Mesothelial cell of epicardium (in vitro differentiated cells): ENCODE results near the gene LAMB3. TPM values are rescaled to one million over a fixed set of nuclear protein-coding genes. Genes with fewer than 3 reads are reported as not detected.

Experiments used
- DNase-seq, 2 experiments: peaks; one replicate each; pipeline ENCODE4 v3.0.0; 2021; ENCODE audit warnings: low spot score in 2 of 2; ENCODE audit not compliant: unreplicated experiment in 2 of 2
- H3K27ac Mint-ChIP-seq: 2 replicates; pipeline ENCODE4 v1.8.0; 2021; ENCODE audit warnings: mixed read lengths
- H3K27me3 Mint-ChIP-seq: 2 replicates; pipeline ENCODE4 v1.8.0; 2021; ENCODE audit warnings: low read depth, mixed read lengths
- H3K36me3 Mint-ChIP-seq: 2 replicates; pipeline ENCODE4 v1.8.0; 2021; ENCODE audit warnings: mixed read lengths
- H3K4me1 Mint-ChIP-seq: 2 replicates; pipeline ENCODE4 v1.8.0; 2021; ENCODE audit warnings: mixed read lengths
- H3K4me3 Mint-ChIP-seq: 2 replicates; pipeline ENCODE4 v1.8.0; 2021; ENCODE audit warnings: mild to moderate bottlenecking, moderate library complexity, mixed read lengths
- H3K9me3 Mint-ChIP-seq: 2 replicates; pipeline ENCODE4 v1.8.0; 2021; ENCODE audit warnings: mixed read lengths
- microRNA-seq: library from miRNA; unstranded; fragments of <30 nt; microRNA quantifications from one replicate; pipeline ENCODE4 v1.2.0, GENCODE V29; 2021; ENCODE audit warnings: inconsistent platforms, mixed read lengths
- total RNA-seq: library from RNA; stranded (reverse); gene quantifications from 3 replicates; pipeline ENCODE4 v1.2.1, GENCODE V29; 2021
- TF ChIP-seq, protein P1 (sequence below): fragments of 200-600 bp; sonication (generic); IDR thresholded peaks from one replicate; pipeline ENCODE4 v1.5.0; 2021; ENCODE audit warnings: antibody characterized with exemption; ENCODE audit not compliant: unreplicated experiment

The LAMB3 gene
- total RNA-seq, 1 donor from 2014 or later: 34.7 TPM

GRCh38 chr1:209570743-209571142 is 81.5 kb downstream of the LAMB3 start:
- no peak overlapping the region for H3K27ac Mint-ChIP-seq
- H3K4me1 Mint-ChIP-seq: peaks cover 23% of the 10 kb centered on the region
- no peaks in the 10 kb centered on the region for H3K36me3 Mint-ChIP-seq
- H3K9me3 Mint-ChIP-seq: no peaks in the 10 kb centered on the region
- DNase-seq: no peak
- H3K4me3 Mint-ChIP-seq: no peak overlapping the region
- peaks cover 58% of the 10 kb centered on the region for H3K27me3 Mint-ChIP-seq
- TF ChIP-seq, protein P1, sequence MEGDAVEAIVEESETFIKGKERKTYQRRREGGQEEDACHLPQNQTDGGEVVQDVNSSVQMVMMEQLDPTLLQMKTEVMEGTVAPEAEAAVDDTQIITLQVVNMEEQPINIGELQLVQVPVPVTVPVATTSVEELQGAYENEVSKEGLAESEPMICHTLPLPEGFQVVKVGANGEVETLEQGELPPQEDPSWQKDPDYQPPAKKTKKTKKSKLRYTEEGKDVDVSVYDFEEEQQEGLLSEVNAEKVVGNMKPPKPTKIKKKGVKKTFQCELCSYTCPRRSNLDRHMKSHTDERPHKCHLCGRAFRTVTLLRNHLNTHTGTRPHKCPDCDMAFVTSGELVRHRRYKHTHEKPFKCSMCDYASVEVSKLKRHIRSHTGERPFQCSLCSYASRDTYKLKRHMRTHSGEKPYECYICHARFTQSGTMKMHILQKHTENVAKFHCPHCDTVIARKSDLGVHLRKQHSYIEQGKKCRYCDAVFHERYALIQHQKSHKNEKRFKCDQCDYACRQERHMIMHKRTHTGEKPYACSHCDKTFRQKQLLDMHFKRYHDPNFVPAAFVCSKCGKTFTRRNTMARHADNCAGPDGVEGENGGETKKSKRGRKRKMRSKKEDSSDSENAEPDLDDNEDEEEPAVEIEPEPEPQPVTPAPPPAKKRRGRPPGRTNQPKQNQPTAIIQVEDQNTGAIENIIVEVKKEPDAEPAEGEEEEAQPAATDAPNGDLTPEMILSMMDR: no peak

DNA sequence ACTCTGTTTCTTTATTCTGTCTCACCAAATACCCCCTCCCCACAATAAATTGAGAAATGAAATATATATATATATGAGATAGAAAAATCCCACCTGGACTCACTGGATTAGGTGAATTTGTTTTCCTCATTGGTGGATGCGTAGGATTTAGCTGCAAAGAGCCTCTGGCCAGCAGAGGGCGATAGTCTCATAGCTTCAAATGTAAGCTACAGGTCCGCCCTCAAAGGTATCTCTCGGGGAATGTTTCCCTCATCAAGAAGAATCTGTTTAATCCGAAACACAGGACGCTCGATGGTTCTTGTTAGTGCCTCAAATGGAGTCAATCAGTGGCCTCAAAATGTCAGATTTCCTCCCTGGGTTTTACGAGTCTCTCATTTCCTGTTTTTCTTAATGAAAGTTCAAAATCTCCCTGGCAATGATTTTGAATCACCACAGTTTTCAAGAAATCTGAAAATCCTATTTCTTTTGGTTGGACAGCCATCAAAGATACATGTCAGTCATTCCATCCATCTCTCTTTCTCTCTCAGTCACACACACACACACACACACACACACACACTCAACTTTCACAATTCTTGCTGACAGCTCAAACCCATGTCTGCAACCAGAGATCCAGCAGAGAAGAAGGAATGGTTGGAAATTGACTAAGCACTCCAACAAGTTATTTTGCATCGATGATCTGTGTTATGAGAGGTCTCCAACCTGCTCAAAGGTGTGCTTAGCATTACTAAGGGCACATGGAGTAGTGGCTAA is 82.6 kb downstream of the LAMB3 start:
- TF ChIP-seq, protein P1: peak; percentile 86
- Mint-ChIP-seq H3K27ac (no peak overlapping the region), H3K4me1 (peaks cover 33% of the 10 kb centered on the region), H3K9me3 (no peaks in the 10 kb centered on the region), H3K36me3 (no peaks in the 10 kb centered on the region), H3K4me3 (no peak overlapping the region), H3K27me3 (peaks cover 47% of the 10 kb centered on the region)
- DNase-seq: peak; percentile 57 to 80

DNA sequence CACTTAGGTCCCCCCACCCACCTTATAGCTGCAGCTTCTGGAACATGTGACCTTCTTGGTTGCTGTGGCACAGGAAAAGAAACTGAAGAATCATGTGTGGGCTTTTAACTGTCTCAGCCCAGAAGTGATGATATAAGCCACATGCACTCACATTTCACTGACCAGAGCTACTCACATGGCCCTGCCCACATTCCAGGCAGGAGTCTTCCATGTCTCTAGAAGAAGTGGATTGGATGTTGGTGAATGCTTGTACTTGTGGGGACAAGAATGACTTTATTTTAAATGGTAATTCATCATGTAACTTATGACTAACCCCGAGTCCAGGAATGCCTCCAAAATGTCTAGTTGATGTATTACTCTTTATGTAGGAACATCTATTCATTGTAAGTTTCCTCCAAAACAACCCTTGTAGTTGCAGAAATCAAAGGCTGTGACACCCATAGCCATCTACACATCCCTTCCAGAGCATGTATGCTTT is 84.5 kb downstream of the LAMB3 start:
- peaks cover 44% of the 10 kb centered on the region for H3K4me1 Mint-ChIP-seq
- H3K27me3 Mint-ChIP-seq: peaks cover 31% of the 10 kb centered on the region
- no peaks in the 10 kb centered on the region for H3K36me3 Mint-ChIP-seq
- H3K9me3 Mint-ChIP-seq: no peaks in the 10 kb centered on the region
- H3K4me3 Mint-ChIP-seq: no peak overlapping the region
- H3K27ac Mint-ChIP-seq: no peak overlapping the region
- TF ChIP-seq, protein P1: no peak
- DNase-seq: no peak

DNA sequence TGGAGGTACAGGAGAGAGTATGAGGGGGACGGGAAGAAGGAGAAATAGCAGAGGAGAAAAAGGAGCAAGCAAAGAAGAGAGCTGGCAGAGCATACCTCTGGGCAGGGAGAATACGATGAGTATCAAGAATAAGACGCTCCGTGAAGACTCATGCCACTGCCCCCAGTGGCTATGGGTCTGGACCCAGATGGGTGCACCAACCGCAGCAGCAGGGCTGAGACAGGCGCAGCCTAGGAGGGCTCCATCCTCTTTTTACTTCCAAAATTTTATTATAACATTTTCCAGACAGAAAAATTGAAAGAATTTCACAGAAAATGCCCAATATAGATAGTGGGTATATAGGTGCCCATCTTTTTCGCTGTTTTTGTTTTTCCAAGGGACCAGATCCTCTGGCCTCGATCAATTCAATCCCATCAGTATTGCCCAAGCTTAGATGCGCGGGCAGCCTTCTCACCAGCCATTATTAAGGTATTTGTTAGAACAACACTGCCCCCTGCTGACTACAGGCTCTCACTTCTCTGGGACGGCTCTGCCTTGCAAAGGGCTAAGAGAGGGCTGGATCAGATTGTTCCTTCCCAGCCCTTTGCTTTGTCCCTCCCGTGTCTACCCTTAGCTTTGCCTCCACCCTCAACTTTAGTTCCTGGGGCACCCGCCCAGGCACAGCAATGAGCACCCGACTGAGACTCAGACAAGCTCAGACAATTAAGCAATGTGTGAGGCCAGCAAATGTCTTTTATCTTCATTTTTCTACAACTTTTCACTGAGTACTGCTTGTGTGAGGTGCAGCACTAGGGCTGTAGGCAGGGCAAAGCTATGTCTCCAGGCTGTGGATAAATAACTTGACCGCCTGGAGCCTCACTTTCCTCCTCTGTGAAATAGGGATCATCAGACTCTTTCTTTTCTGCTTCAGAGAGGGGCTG is 86.2 kb downstream of the LAMB3 start:
- TF ChIP-seq, protein P1: peak; percentile 78
- Mint-ChIP-seq H3K27me3 (peaks cover 16% of the 10 kb centered on the region), H3K4me3 (no peak overlapping the region), H3K4me1 (peaks cover 52% of the 10 kb centered on the region), H3K36me3 (no peaks in the 10 kb centered on the region), H3K9me3 (no peaks in the 10 kb centered on the region), H3K27ac (no peak overlapping the region)
- peak; percentile 66 to 86 for DNase-seq

Small RNAs within 50 kb of the gene (microRNA-seq; reads per million reads assigned to microRNA genes)
- not detected for gene MIR4260

Other genes with a start within 250 kb of the LAMB3 start
- gene CAMK1G, start 68.7 kb downstream of the LAMB3 start, total RNA-seq: 3.8 to 5.2 TPM (median 4.5 TPM) in 3 replicates
- gene G0S2, start 23.0 kb upstream of the LAMB3 start, total RNA-seq: 3.6 to 5.6 TPM (median 4.1 TPM) in 3 replicates
- 0.63 TPM in 1 of 3 replicates, not detected in the others for gene HSD11B1, start 52.4 kb upstream of the LAMB3 start, total RNA-seq
- gene TRAF3IP3, start 103.6 kb upstream of the LAMB3 start, total RNA-seq: 0.85 to 1.2 TPM (median 1.1 TPM) in 3 replicates
- gene C1orf74, start 132.1 kb upstream of the LAMB3 start, total RNA-seq: 3.5 to 3.8 TPM (median 3.5 TPM) in 3 replicates
- 38.1 to 43.1 TPM (median 39.9 TPM) in 3 replicates for gene IRF6, start 153.7 kb upstream of the LAMB3 start, total RNA-seq
- gene UTP25, start 175.5 kb upstream of the LAMB3 start, total RNA-seq: 8.8 to 9.7 TPM (median 9.0 TPM) in 3 replicates